Measurements from ENCODE around the gene SERHL2. TPM values are rescaled to one million over a fixed set of nuclear protein-coding genes. Genes with fewer than 3 reads are reported as not detected.

The SERHL2 gene

DNA sequence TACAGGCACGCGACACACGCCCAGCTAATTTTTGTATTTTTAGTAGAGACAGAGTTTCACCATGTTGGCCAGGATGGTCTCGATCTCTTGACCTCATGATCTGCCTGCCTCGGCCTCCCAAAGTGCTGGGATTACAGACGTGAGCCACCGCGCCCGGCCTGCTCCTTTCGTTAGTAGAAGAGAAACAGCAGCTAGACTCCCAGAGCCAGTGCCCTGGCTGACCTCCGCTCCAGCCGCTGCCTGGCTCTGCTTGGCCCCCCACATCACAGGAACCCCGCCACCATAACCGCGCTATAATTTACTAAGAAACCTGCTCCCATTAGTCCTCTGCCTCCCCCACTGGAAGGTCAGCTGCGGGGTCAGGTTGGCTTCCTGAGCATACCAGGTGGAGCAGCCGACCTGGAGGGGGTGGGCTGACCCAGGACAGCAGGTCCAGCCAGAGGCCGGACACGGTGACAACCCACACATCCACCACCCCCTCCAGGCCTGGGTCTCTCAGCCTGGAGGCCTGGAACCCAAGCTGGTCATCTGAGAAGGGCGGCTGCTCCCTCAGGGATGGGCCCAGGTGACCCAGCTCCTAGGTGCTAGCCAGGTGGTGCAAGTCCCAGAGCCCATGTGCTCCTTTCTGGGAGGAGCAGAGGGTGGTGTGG is 68.4 kb downstream of the SERHL2 start:
- Histone ChIP-seq H3K4me3 (ENCODE audit: low read length) (no peak overlapping the region), H3K4me2 (ENCODE audit: low read length) (no peak overlapping the region), H3K4me1 (ENCODE audit: control insufficient read depth, insufficient read depth, low read length) (peaks cover 29% of the 10 kb centered on the region), H3K27me3 (ENCODE audit: control insufficient read depth, insufficient read depth, low read length) (no peaks in the 10 kb centered on the region), H3K36me3 (ENCODE audit: insufficient read depth, low read length) (peaks cover 52% of the 10 kb centered on the region), H3K9me3 (replicated peaks; ENCODE audit: low read length) (no peaks in the 10 kb centered on the region), H3K9ac (ENCODE audit: low read depth, low read length) (no peak overlapping the region)

DNA sequence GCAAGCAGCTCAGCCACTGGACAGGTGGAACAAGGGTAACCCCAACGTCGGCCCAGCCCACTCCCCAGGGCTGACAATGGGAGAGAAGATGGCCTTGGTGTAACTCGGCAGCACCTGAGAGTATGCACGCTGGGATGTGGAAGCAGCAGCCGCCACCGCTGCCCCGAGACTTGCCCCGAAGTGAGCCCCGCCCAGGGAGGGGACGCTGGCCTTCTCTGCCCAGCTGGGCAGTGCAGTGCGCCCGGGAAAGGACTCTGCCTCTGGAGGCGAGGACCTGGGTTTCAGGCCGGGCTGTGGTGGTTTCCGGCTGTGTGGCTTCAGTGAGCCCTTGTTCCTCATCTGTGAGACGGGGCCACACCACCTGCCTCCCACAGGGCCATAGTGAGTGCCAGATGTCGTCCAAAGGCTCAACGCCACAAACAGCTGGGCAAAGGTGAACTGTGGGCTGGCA is 69.6 kb downstream of the SERHL2 start:
- peaks cover 63% of the 10 kb centered on the region for H3K36me3 ChIP-seq (ENCODE audit: insufficient read depth, low read length)
- H3K4me2 ChIP-seq (ENCODE audit: low read length), result no peak overlapping the region
- H3K9me3 ChIP-seq (replicated peaks; ENCODE audit: low read length), result no peaks in the 10 kb centered on the region
- H3K4me3 ChIP-seq (ENCODE audit: low read length), result no peak overlapping the region
- H3K4me1 ChIP-seq (ENCODE audit: control insufficient read depth, insufficient read depth, low read length), result peaks cover 29% of the 10 kb centered on the region
- no peak overlapping the region for H3K9ac ChIP-seq (ENCODE audit: low read depth, low read length)
- no peaks in the 10 kb centered on the region for H3K27me3 ChIP-seq (ENCODE audit: control insufficient read depth, insufficient read depth, low read length)

Small RNAs within 50 kb of the gene (small RNA-seq; reads per million reads assigned to genes)
- gene RN7SKP80 (0.49 reads per million), gene RNU6-513P (not detected)

Measured in skeletal muscle satellite cell (primary cell).